Thyroid gland (tissue), 4 donors: ENCODE results near the gene ANXA10.

ENCODE experiments used
- CTCF ChIP-seq, 6 experiments: fragments of 200-600 bp in 3 of 6; fragments of 450-650 bp in 3 of 6; sonication (generic) in 3 of 6; IDR thresholded peaks; one replicate each; pipeline ENCODE4 v1.5.1; 2016 to 2019; ENCODE audit warnings: antibody characterized with exemption in 6 of 6, mild to moderate bottlenecking in 2 of 6, inconsistent platforms in 1 of 6, moderate library complexity in 1 of 6
- POLR2A ChIP-seq, 2 donors: fragments of 450-650 bp; IDR thresholded peaks; one replicate each; pipeline ENCODE4 v1.6.1; 2017; ENCODE audit warnings: antibody characterized with exemption in 2 of 2, mild to moderate bottlenecking in 2 of 2, moderate library complexity in 1 of 2

- TF ChIP-seq POLR2A (IDR thresholded peaks at IDR 0.05) (no peak), CTCF (IDR thresholded peaks at IDR 0.05) (no peak)
These were observed 36.9 kb downstream of the ANXA10 start for GRCh38 chr4:168129046-168129772.
